ENCODE data around the gene SOX6.

Gene SOX6

GRCh38 chr11:16352707-16353106 lies 3.6 kb downstream of the SOX6 start:
- Histone ChIP-seq H3K4me3 (ENCODE audit: low read length) (no peak overlapping the region), H3K9me2 (replicated peaks; ENCODE audit: insufficient read depth, low read length) (no peaks in the 10 kb centered on the region), H3K9me3 (replicated peaks; ENCODE audit: insufficient read depth, low read length) (no peaks in the 10 kb centered on the region), H3K4me1 (ENCODE audit: low read length) (no peaks in the 10 kb centered on the region), H3K4me2 (ENCODE audit: low read depth, low read length) (no peak overlapping the region), H3K79me2 (ENCODE audit: low read length) (no peaks in the 10 kb centered on the region), H4K20me1 (ENCODE audit: insufficient read depth, low read length) (no peaks in the 10 kb centered on the region), H3K27me3 (replicated peaks; ENCODE audit: insufficient read depth, low read length) (no peaks in the 10 kb centered on the region), H3K9ac (ENCODE audit: low read length) (no peak overlapping the region), H3K27ac (ENCODE audit: low read length) (no peak overlapping the region), H3K36me3 (replicated peaks; ENCODE audit: insufficient read depth, low read length) (no peaks in the 10 kb centered on the region), H3F3A (ENCODE audit: insufficient read depth, low read length) (no peaks in the 10 kb centered on the region), H2AFZ (ENCODE audit: low read length) (no peak overlapping the region)
- DNase-seq: no peak
- no peak for TF ChIP-seq EZH2phosphoT487 (IDR thresholded peaks at IDR 0.05; ENCODE audit: low read length)
- no peak for TF ChIP-seq CTCF (IDR thresholded peaks at IDR 0.05; ENCODE audit: low read length)
- no peak for TF ChIP-seq EZH2 (optimal IDR thresholded peaks at IDR 0.05; ENCODE audit: low read depth, low read length)

GRCh38 chr11:16350125-16350524 lies 6.2 kb downstream of the SOX6 start:
- H3K4me1 ChIP-seq (ENCODE audit: low read length): no peaks in the 10 kb centered on the region
- no peak overlapping the region for H3K4me2 ChIP-seq (ENCODE audit: low read depth, low read length)
- H3K9me2 ChIP-seq (replicated peaks; ENCODE audit: insufficient read depth, low read length): no peaks in the 10 kb centered on the region
- H3K9me3 ChIP-seq (replicated peaks; ENCODE audit: insufficient read depth, low read length): no peaks in the 10 kb centered on the region
- H2AFZ ChIP-seq (ENCODE audit: low read length): no peak overlapping the region
- H4K20me1 ChIP-seq (ENCODE audit: insufficient read depth, low read length): no peaks in the 10 kb centered on the region
- no peak overlapping the region for H3K27ac ChIP-seq (ENCODE audit: low read length)
- no peak overlapping the region for H3K9ac ChIP-seq (ENCODE audit: low read length)
- no peaks in the 10 kb centered on the region for H3K79me2 ChIP-seq (ENCODE audit: low read length)
- no peaks in the 10 kb centered on the region for H3K36me3 ChIP-seq (replicated peaks; ENCODE audit: insufficient read depth, low read length)
- no peaks in the 10 kb centered on the region for H3F3A ChIP-seq (ENCODE audit: insufficient read depth, low read length)
- no peaks in the 10 kb centered on the region for H3K27me3 ChIP-seq (replicated peaks; ENCODE audit: insufficient read depth, low read length)
- DNase-seq: no peak
- H3K4me3 ChIP-seq (ENCODE audit: low read length): no peak overlapping the region
- TF ChIP-seq EZH2 (optimal IDR thresholded peaks at IDR 0.05; ENCODE audit: low read depth, low read length) (no peak), EZH2phosphoT487 (IDR thresholded peaks at IDR 0.05; ENCODE audit: low read length) (no peak), CTCF (IDR thresholded peaks at IDR 0.05; ENCODE audit: low read length) (no peak)

- no peak for DNase-seq
- H3K36me3 ChIP-seq (replicated peaks; ENCODE audit: insufficient read depth, low read length): no peaks in the 10 kb centered on the region
- no peak overlapping the region for H3K27ac ChIP-seq (ENCODE audit: low read length)
- TF ChIP-seq CTCF (IDR thresholded peaks at IDR 0.05; ENCODE audit: low read length) (no peak), EZH2 (optimal IDR thresholded peaks at IDR 0.05; ENCODE audit: low read depth, low read length) (no peak), EZH2phosphoT487 (IDR thresholded peaks at IDR 0.05; ENCODE audit: low read length) (no peak)
- no peak overlapping the region for H3K4me3 ChIP-seq (ENCODE audit: low read length)
- no peaks in the 10 kb centered on the region for H3F3A ChIP-seq (ENCODE audit: insufficient read depth, low read length)
- H4K20me1 ChIP-seq (ENCODE audit: insufficient read depth, low read length): no peaks in the 10 kb centered on the region
- H3K4me2 ChIP-seq (ENCODE audit: low read depth, low read length): no peak overlapping the region
- no peaks in the 10 kb centered on the region for H3K4me1 ChIP-seq (ENCODE audit: low read length)
- H2AFZ ChIP-seq (ENCODE audit: low read length): no peak overlapping the region
- no peak overlapping the region for H3K9ac ChIP-seq (ENCODE audit: low read length)
- no peaks in the 10 kb centered on the region for H3K27me3 ChIP-seq (replicated peaks; ENCODE audit: insufficient read depth, low read length)
- no peaks in the 10 kb centered on the region for H3K79me2 ChIP-seq (ENCODE audit: low read length)
- no peaks in the 10 kb centered on the region for H3K9me3 ChIP-seq (replicated peaks; ENCODE audit: insufficient read depth, low read length)
- no peaks in the 10 kb centered on the region for H3K9me2 ChIP-seq (replicated peaks; ENCODE audit: insufficient read depth, low read length)
Observed at GRCh38 chr11:16347928-16348685, 8.2 kb downstream of the SOX6 start.

Measured in MM.1S (cell line).